HG02642 (cell line): ENCODE measurements around the gene ACVR1C.

ENCODE experiments used
- ATAC-seq: cut with Tn5 transposase; IDR thresholded peaks from one replicate; pipeline ENCODE4 v1.9.1; 2021; ENCODE audit warnings: mild to moderate bottlenecking; ENCODE audit not compliant: unreplicated experiment, poor library complexity

ACVR1C gene

DNA sequence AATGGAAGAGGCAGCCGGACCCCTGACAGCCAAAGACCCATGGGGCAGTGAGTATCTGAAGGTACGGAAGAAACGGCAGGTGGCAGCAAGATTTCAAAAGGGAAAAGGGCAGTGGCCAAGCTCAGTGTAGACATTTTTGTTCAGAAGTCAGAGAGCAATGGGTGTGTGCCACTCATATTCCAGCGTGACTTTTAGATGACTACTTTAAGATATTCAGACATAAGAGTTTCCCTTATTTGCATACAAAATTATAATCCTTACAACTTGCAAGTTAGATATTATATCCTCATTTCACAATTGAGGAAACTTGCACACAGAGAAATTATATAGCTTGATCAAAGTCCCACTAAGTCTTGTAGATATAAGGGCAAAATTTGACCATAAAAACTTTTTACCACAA is 124.0 kb downstream of the ACVR1C start:
- no peak for ATAC-seq

DNA sequence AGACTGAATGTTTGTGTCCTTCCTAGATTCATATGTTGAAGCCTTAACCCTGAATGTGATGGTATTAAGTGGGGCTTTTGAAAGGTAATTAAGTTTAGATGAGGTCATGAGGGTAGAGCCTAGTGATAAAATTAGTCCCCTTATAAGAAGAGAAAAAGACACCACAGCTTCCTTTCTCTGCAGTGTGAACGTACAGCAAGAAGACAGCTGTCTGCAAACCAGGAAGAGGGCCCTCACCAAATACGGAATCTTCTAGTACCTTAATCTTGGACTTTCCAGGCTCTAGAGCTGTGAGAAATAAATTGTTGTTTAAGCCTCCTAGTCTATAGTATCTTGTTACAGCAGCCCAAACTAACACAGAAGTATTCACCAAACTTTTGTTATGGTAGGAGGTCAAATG is 127.6 kb downstream of the ACVR1C start:
- no peak for ATAC-seq

- no peak for ATAC-seq
Measured at GRCh38 chr2:157500334-157500733, 128.3 kb downstream of the ACVR1C start.

GRCh38 chr2:157498483-157498882 is 130.2 kb downstream of the ACVR1C start:
- no peak for ATAC-seq

DNA sequence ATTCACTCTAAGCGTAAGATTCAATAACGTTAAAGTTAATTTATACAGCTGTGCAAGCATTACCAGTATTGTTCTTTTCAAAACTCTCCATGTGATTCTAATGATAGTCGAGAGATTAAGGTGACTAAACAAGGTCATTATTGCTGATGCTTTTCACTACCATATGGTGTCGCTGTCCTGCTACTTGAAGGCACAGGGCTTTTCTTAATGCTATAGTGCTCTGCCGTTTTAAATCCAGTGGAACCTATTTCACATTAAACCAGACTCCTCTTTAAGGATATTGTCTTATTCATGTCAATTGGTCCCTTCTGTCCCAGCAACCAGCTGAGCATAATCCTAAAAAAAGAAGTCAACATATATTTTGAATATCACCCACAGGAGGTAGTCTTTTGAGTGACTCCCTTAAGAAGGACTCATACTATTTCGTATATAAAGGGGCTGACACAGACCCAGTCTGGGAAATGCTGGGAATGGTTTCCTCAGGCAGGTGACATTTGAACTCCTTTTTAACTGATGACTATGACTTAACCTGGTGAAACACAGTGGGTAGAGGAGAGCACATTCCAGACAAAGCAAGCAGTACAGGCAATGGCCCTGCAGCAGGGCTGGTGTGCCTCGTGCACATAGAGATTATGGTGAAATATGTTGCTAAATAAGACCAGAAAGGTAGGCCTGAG is 130.9 kb downstream of the ACVR1C start:
- ATAC-seq = peak; percentile 87

- ATAC-seq = peak; percentile 98
Measured at GRCh38 chr2:157492189-157492773, 136.4 kb downstream of the ACVR1C start.

- no peak for ATAC-seq
Measured at GRCh38 chr2:157489983-157490382, 138.7 kb downstream of the ACVR1C start.

- ATAC-seq = no peak
Measured at GRCh38 chr2:157488877-157489276, 139.8 kb downstream of the ACVR1C start.

DNA sequence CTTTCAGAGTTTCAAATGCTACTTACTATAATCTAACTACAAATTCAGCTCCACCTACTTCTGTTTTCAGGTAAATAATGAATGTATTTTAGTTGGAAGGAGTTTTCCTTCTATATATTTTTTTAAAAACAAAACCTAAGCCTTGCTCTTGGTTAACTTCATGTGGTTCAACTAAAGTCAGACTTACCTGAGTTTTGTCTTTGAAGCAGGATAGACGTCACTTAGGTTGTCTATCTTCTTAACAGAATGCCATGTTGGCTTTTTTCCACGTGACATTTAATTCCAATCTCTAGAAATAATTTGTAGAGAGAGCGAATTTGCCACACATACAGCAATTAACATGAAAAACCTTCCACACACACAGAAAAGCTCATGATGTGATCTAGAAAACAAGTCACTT is 140.9 kb downstream of the ACVR1C start:
- ATAC-seq = no peak

- no peak for ATAC-seq
Measured at GRCh38 chr2:157487271-157487610, 141.4 kb downstream of the ACVR1C start.

DNA sequence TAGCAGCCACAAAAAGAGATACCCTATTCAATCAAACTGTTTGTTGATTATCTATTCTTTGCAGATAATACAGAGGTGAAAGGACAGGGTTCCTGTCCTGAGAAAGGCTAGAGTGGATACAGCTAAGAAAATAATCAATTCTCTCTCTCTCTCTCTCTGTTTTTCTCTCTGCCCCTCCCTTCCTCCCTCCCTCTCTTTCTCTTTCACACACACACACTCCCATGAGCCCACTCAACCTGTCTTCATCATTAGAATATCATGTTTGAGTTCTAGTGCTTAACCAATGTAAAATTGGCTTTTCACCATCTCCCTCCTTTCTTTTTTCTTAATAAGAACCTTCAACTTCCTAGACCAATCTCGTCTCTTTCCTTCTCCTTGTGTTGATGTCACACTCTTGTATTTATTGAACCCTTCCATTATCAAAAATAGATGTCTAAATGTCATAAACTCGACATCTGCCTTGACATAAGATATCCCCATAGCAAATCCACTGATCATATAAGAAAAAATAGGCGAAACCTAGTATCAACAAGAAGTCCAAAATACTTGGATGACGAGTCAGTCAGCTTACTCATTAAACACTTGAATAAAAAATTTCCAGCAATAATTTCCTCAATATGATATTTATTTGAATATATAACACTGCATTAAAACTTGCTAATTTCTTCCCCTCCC is 141.9 kb downstream of the ACVR1C start:
- no peak for ATAC-seq

- peak; percentile 89 for ATAC-seq
Measured at GRCh38 chr2:157480182-157480961, 148.3 kb downstream of the ACVR1C start.

GRCh38 chr2:157479081-157480027 is 149.3 kb downstream of the ACVR1C start:
- peak; percentile 46 for ATAC-seq

- ATAC-seq = no peak
Measured at GRCh38 chr2:157477919-157478318, 150.7 kb downstream of the ACVR1C start.

GRCh38 chr2:157476953-157477709 is 151.5 kb downstream of the ACVR1C start:
- no peak for ATAC-seq
